Activated CD4-positive, alpha-beta memory T cell treated with anti-CD3 and anti-CD28 coated beads for 36 hours (primary cell): ENCODE measurements around the gene IFNA2. TPM values are rescaled to one million over a fixed set of nuclear protein-coding genes. Genes with fewer than 3 reads are reported as not detected.
"Not testable (repeated sequence)": the region's sequence is repeated elsewhere in the genome, so short reads cannot be mapped to it uniquely, and the experiment has no call there.

ENCODE experiments used
- CTCF ChIA-PET: fragments of 350-600 bp; sonication (Branson Sonifier 250); formaldehyde crosslinking; loops from one replicate; lab custom pipeline; 2021; ENCODE audit warnings: antibody characterized with exemption, inconsistent platforms; lab: Charles Lee
- POLR2A ChIA-PET: fragments of 350-600 bp; sonication (Branson Sonifier 250); formaldehyde crosslinking; loops from one replicate; lab custom pipeline; 2021; ENCODE audit warnings: antibody characterized with exemption; lab: Charles Lee
- DNase-seq: peaks from one replicate; pipeline ENCODE4 v3.0.0-alpha.2; 2020
- H3K27ac Mint-ChIP-seq: one replicate; pipeline ENCODE4 v1.8.0; 2021; ENCODE audit warnings: mixed read lengths
- H3K27me3 Mint-ChIP-seq: one replicate; pipeline ENCODE4 v1.8.0; 2021; ENCODE audit warnings: mixed read lengths
- H3K36me3 Mint-ChIP-seq: one replicate; pipeline ENCODE4 v1.8.0; 2021; ENCODE audit warnings: mixed read lengths
- H3K4me1 Mint-ChIP-seq: one replicate; pipeline ENCODE4 v1.8.0; 2021; ENCODE audit warnings: low read depth, mixed read lengths
- H3K4me3 Mint-ChIP-seq: one replicate; pipeline ENCODE4 v1.8.0; 2021; ENCODE audit warnings: mild to moderate bottlenecking, mixed read lengths
- H3K9me3 Mint-ChIP-seq: one replicate; pipeline ENCODE4 v1.8.0; 2021; ENCODE audit warnings: mixed read lengths
- intact Hi-C: fragments of 100-400 bp; cut with micrococcal nuclease; formaldehyde crosslinking; loops from one replicate; pipeline ENCODE4 v1.15.1; 2023
- total RNA-seq, 2 experiments: library from RNA; stranded (reverse); gene quantifications; one replicate each; pipeline ENCODE4 v1.2.3, GENCODE V29; 2021

IFNA2 gene
- total RNA-seq: not detected

GRCh38 chr9:21385131-21385670 lies at the start of gene IFNA2:
Gene IFNA2 (minus strand): TSS chr9:21385398. CDS start chr9:21385329, 69 bp downstream.
- DNase-seq: no peak
- CTCF ChIA-PET: no interaction called here
- intact Hi-C loops: no loop called here
- peaks cover 13% of the 10 kb centered on the region for H3K4me1 Mint-ChIP-seq
- POLR2A ChIA-PET: no interaction called here
- no peak within 1 kb of the TSS for H3K27ac Mint-ChIP-seq
- peaks cover 39% of the 10 kb centered on the region for H3K27me3 Mint-ChIP-seq
- H3K4me3 Mint-ChIP-seq: no peak within 1 kb of the TSS
- H3K9me3 Mint-ChIP-seq: peaks cover 2% of the 10 kb centered on the region
- H3K36me3 Mint-ChIP-seq: no peaks in the 10 kb centered on the region

GRCh38 chr9:21435015-21435383 lies 49.8 kb upstream of the IFNA2 start:
- H3K4me1 Mint-ChIP-seq, H3K9me3 Mint-ChIP-seq, intact Hi-C loops, DNase-seq, H3K36me3 Mint-ChIP-seq, H3K27ac Mint-ChIP-seq, H3K4me3 Mint-ChIP-seq, POLR2A ChIA-PET: not testable (repeated sequence)
- H3K27me3 Mint-ChIP-seq: peaks cover 13% of the 10 kb centered on the region
- CTCF ChIA-PET: interaction anchor here (0.6 to 4.1 kb wide), 48 partner anchors 10 to 1056 kb away, joined by 3 to 47 read pairs (median 4); partner anchors contain the start of genes IFNA8 and KLHL9

- Mint-ChIP-seq H3K4me1 (no peaks in the 10 kb centered on the region), H3K36me3 (no peaks in the 10 kb centered on the region), H3K4me3 (no peak overlapping the region), H3K27me3 (peaks cover 13% of the 10 kb centered on the region), H3K9me3 (no peaks in the 10 kb centered on the region), H3K27ac (no peak overlapping the region)
- intact Hi-C loops: loop anchor here (1.0 kb wide), 2 partner anchors 21 to 355 kb away; no protein-coding TSS in a partner anchor
- POLR2A ChIA-PET: no interaction called here
- peak; percentile 35 for DNase-seq
- CTCF ChIA-PET: interaction anchor here (0.6 to 4.1 kb wide), 49 partner anchors 10 to 1055 kb away, joined by 3 to 47 read pairs (median 4); partner anchors contain the start of genes IFNA8 and KLHL9
Measured at GRCh38 chr9:21434202-21435014, 49.2 kb upstream of the IFNA2 start.

GRCh38 chr9:21432672-21433425 lies 47.7 kb upstream of the IFNA2 start:
- H3K27me3 Mint-ChIP-seq: peaks cover 16% of the 10 kb centered on the region
- intact Hi-C loops: no loop called here
- H3K27ac Mint-ChIP-seq: no peak overlapping the region
- H3K4me3 Mint-ChIP-seq: no peak overlapping the region
- POLR2A ChIA-PET: no interaction called here
- H3K4me1 Mint-ChIP-seq: no peaks in the 10 kb centered on the region
- no peak for DNase-seq
- H3K9me3 Mint-ChIP-seq: no peaks in the 10 kb centered on the region
- CTCF ChIA-PET: interaction anchor here (1.1 to 4.1 kb wide), 5 partner anchors 8 to 39 kb away, joined by 3 to 47 read pairs (median 6); no protein-coding TSS in a partner anchor
- no peaks in the 10 kb centered on the region for H3K36me3 Mint-ChIP-seq

- no peak for DNase-seq
- CTCF ChIA-PET: no interaction called here
- intact Hi-C loops: no loop called here
- POLR2A ChIA-PET: no interaction called here
- peaks cover 15% of the 10 kb centered on the region for H3K27me3 Mint-ChIP-seq
- H3K9me3 Mint-ChIP-seq: no peaks in the 10 kb centered on the region
- H3K27ac Mint-ChIP-seq: no peak overlapping the region
- H3K4me3 Mint-ChIP-seq: no peak overlapping the region
- no peaks in the 10 kb centered on the region for H3K4me1 Mint-ChIP-seq
- no peaks in the 10 kb centered on the region for H3K36me3 Mint-ChIP-seq
Measured at GRCh38 chr9:21429191-21429590, 44.0 kb upstream of the IFNA2 start.

GRCh38 chr9:21428235-21428634 lies 43.0 kb upstream of the IFNA2 start:
- DNase-seq: no peak
- intact Hi-C loops: no loop called here
- Mint-ChIP-seq H3K36me3 (no peaks in the 10 kb centered on the region), H3K27me3 (peaks cover 11% of the 10 kb centered on the region), H3K9me3 (no peaks in the 10 kb centered on the region), H3K4me1 (no peaks in the 10 kb centered on the region), H3K4me3 (no peak overlapping the region), H3K27ac (no peak overlapping the region)
- ChIA-PET CTCF (no interaction called here), POLR2A (no interaction called here)

- Mint-ChIP-seq H3K27me3 (peaks cover 7% of the 10 kb centered on the region), H3K4me1 (no peaks in the 10 kb centered on the region), H3K4me3 (no peak overlapping the region), H3K9me3 (no peaks in the 10 kb centered on the region), H3K27ac (no peak overlapping the region), H3K36me3 (no peaks in the 10 kb centered on the region)
- DNase-seq: no peak
- intact Hi-C loops: no loop called here
- ChIA-PET CTCF (interaction anchor here (0.6 to 2.4 kb wide), 3 partner anchors 89 to 97 kb away, joined by 3 to 8 read pairs (median 4); no protein-coding TSS in a partner anchor), POLR2A (no interaction called here)
Measured at GRCh38 chr9:21415493-21416267, 30.5 kb upstream of the IFNA2 start.

- H3K4me3 Mint-ChIP-seq: no peak overlapping the region
- H3K36me3 Mint-ChIP-seq: no peaks in the 10 kb centered on the region
- DNase-seq: no peak
- ChIA-PET CTCF (interaction anchor here (1.0 to 2.4 kb wide), 2 partner anchors 18 to 88 kb away, joined by 3 to 8 read pairs; no protein-coding TSS in a partner anchor), POLR2A (no interaction called here)
- H3K4me1 Mint-ChIP-seq: no peaks in the 10 kb centered on the region
- H3K27me3 Mint-ChIP-seq: peaks cover 13% of the 10 kb centered on the region
- no peaks in the 10 kb centered on the region for H3K9me3 Mint-ChIP-seq
- H3K27ac Mint-ChIP-seq: no peak overlapping the region
- intact Hi-C loops: no loop called here
Measured at GRCh38 chr9:21414220-21414940, 29.2 kb upstream of the IFNA2 start.

- ChIA-PET CTCF (interaction anchor here (0.6 to 2.4 kb wide), 3 partner anchors 18 to 87 kb away, joined by 3 to 8 read pairs (median 4); no protein-coding TSS in a partner anchor), POLR2A (no interaction called here)
- no peak overlapping the region for H3K27ac Mint-ChIP-seq
- no peak overlapping the region for H3K4me3 Mint-ChIP-seq
- no peaks in the 10 kb centered on the region for H3K4me1 Mint-ChIP-seq
- intact Hi-C loops: no loop called here
- DNase-seq: peak; percentile 20
- peaks cover 14% of the 10 kb centered on the region for H3K27me3 Mint-ChIP-seq
- H3K36me3 Mint-ChIP-seq: no peaks in the 10 kb centered on the region
- H3K9me3 Mint-ChIP-seq: no peaks in the 10 kb centered on the region
Measured at GRCh38 chr9:21413624-21414023, 28.4 kb upstream of the IFNA2 start.

GRCh38 chr9:21413151-21413550 lies 28.0 kb upstream of the IFNA2 start:
- DNase-seq: no peak
- H3K27ac Mint-ChIP-seq: no peak overlapping the region
- no peaks in the 10 kb centered on the region for H3K9me3 Mint-ChIP-seq
- ChIA-PET POLR2A (no interaction called here), CTCF (interaction anchor here (0.6 to 1.3 kb wide), 4 partner anchors 12 to 87 kb away, joined by 3 to 4 read pairs (median 4); no protein-coding TSS in a partner anchor)
- intact Hi-C loops: no loop called here
- no peaks in the 10 kb centered on the region for H3K36me3 Mint-ChIP-seq
- H3K4me1 Mint-ChIP-seq: no peaks in the 10 kb centered on the region
- no peak overlapping the region for H3K4me3 Mint-ChIP-seq
- peaks cover 14% of the 10 kb centered on the region for H3K27me3 Mint-ChIP-seq

GRCh38 chr9:21412107-21412506 lies 26.9 kb upstream of the IFNA2 start:
- no peaks in the 10 kb centered on the region for H3K4me1 Mint-ChIP-seq
- H3K9me3 Mint-ChIP-seq: no peaks in the 10 kb centered on the region
- H3K36me3 Mint-ChIP-seq: no peaks in the 10 kb centered on the region
- no peak overlapping the region for H3K27ac Mint-ChIP-seq
- peaks cover 14% of the 10 kb centered on the region for H3K27me3 Mint-ChIP-seq
- intact Hi-C loops: no loop called here
- ChIA-PET CTCF (interaction anchor here (0.9 to 1.3 kb wide), 3 partner anchors 16 to 86 kb away, joined by 4 read pairs; no protein-coding TSS in a partner anchor), POLR2A (no interaction called here)
- no peak overlapping the region for H3K4me3 Mint-ChIP-seq
- no peak for DNase-seq
